Measurements from ENCODE around the gene FNDC1.
A peak's percentile ranks its signal among the peaks of the same experiment; 100 is the strongest.

FNDC1 gene

GRCh38 chr6:159163901-159164370 lies 5.3 kb upstream of the FNDC1 start:
- no peak for DNase-seq

- DNase-seq: peak; percentile 76
Observed at GRCh38 chr6:159168536-159169192, 536 bp upstream of the FNDC1 start.

GRCh38 chr6:159169557-159170332 lies 545 bp downstream of the FNDC1 start:
- peak; percentile 77 for DNase-seq

- no peak for DNase-seq
Observed at GRCh38 chr6:159170333-159170672, 1.1 kb downstream of the FNDC1 start.

- no peak for DNase-seq
Observed at GRCh38 chr6:159170999-159171712, 2.0 kb downstream of the FNDC1 start.

GRCh38 chr6:159172091-159172491 lies 2.9 kb downstream of the FNDC1 start:
- no peak for DNase-seq

GRCh38 chr6:159174263-159174969 lies 5.2 kb downstream of the FNDC1 start:
- peak; percentile 87 for DNase-seq

- DNase-seq: no peak
Observed at GRCh38 chr6:159176913-159177312, 7.7 kb downstream of the FNDC1 start.

- DNase-seq: no peak
Observed at GRCh38 chr6:159178847-159179246, 9.6 kb downstream of the FNDC1 start.

GRCh38 chr6:159180001-159180400 lies 10.8 kb downstream of the FNDC1 start:
- no peak for DNase-seq

GRCh38 chr6:159181914-159182313 lies 12.7 kb downstream of the FNDC1 start:
- DNase-seq: no peak

- DNase-seq: no peak
Observed at GRCh38 chr6:159184559-159184958, 15.4 kb downstream of the FNDC1 start.

GRCh38 chr6:159190460-159190859 lies 21.3 kb downstream of the FNDC1 start:
- no peak for DNase-seq

- DNase-seq: no peak
Observed at GRCh38 chr6:159193923-159194322, 24.7 kb downstream of the FNDC1 start.

- no peak for DNase-seq
Observed at GRCh38 chr6:159194421-159194820, 25.2 kb downstream of the FNDC1 start.

GRCh38 chr6:159196430-159196975 lies 27.3 kb downstream of the FNDC1 start:
- DNase-seq: no peak

GRCh38 chr6:159197251-159197650 lies 28.1 kb downstream of the FNDC1 start:
- no peak for DNase-seq

- no peak for DNase-seq
Observed at GRCh38 chr6:159201336-159201735, 32.1 kb downstream of the FNDC1 start.

- DNase-seq: no peak
Observed at GRCh38 chr6:159203304-159204005, 34.3 kb downstream of the FNDC1 start.

GRCh38 chr6:159204605-159205004 lies 35.4 kb downstream of the FNDC1 start:
- DNase-seq: no peak

- no peak for DNase-seq
Observed at GRCh38 chr6:159212028-159212427, 42.8 kb downstream of the FNDC1 start.
